Activated T-cell treated with anti-CD3 and anti-CD28 coated beads, Interleukin-2, amount 50 U/mL, for 72 hours (primary cell): Measurements from ENCODE around the gene TLNRD1. TPM values are rescaled to one million over a fixed set of nuclear protein-coding genes. Genes with fewer than 3 reads are reported as not detected.
"Not testable (repeated sequence)": the region's sequence is repeated elsewhere in the genome, so short reads cannot be mapped to it uniquely, and the experiment has no call there.

Experiments used
- ATAC-seq, 2 donors: fragments of 150-1000 bp; cut with Tn5 transposase; replicated peaks in 1 of 2; 2 replicates each; pipeline ENCODE4 v1.10.0; 2021; ENCODE audit warnings: moderate library complexity in 2 of 2, mild to moderate bottlenecking in 1 of 2
- DNase-seq, 2 donors: peaks; one replicate each; pipeline ENCODE4 v3.0.0; 2021 to 2022; ENCODE audit warnings: mixed read lengths in 1 of 2
- H3K27ac Mint-ChIP-seq: one replicate; pipeline ENCODE4 v1.8.0; 2022; ENCODE audit warnings: mild to moderate bottlenecking, moderate library complexity, mixed read lengths
- H3K27me3 Mint-ChIP-seq: one replicate; pipeline ENCODE4 v1.8.0; 2022; ENCODE audit warnings: low read depth, mixed read lengths
- H3K36me3 Mint-ChIP-seq, 2 donors: one replicate each; pipeline ENCODE4 v1.8.0; 2022; ENCODE audit warnings: mixed read lengths in 2 of 2, mild to moderate bottlenecking in 1 of 2; ENCODE audit not compliant: insufficient read depth in 2 of 2
- H3K4me1 Mint-ChIP-seq: one replicate; pipeline ENCODE4 v1.8.0; 2022; ENCODE audit warnings: low read depth, mixed read lengths
- H3K4me3 Mint-ChIP-seq, 2 donors: one replicate each; pipeline ENCODE4 v1.8.0; 2022; ENCODE audit warnings: mild to moderate bottlenecking in 2 of 2, mixed read lengths in 2 of 2, moderate library complexity in 2 of 2
- H3K9me3 Mint-ChIP-seq, 2 donors: one replicate each; pipeline ENCODE4 v1.8.0; 2022; ENCODE audit warnings: mixed read lengths in 2 of 2
- total RNA-seq, 2 donors: library from RNA; stranded (reverse); gene quantifications; one replicate each; pipeline ENCODE4 v1.2.3, GENCODE V29; 2022

TLNRD1 gene
- total RNA-seq: 10 to 100 TPM; 11.3 to 17.2 TPM

- no peaks in the 10 kb centered on the region for H3K27me3 Mint-ChIP-seq
- ATAC-seq: peak; percentile 76 to 80
- H3K4me3 Mint-ChIP-seq: peak within 1 kb of the TSS; percentile 95 to 97
- H3K9me3 Mint-ChIP-seq: peaks cover 0 to 6% of the 10 kb centered on the region in 2 donors
- H3K27ac Mint-ChIP-seq: peak within 1 kb of the TSS; percentile 91
- peaks cover 44% of the 10 kb centered on the region for H3K4me1 Mint-ChIP-seq
- DNase-seq: peak; percentile 87
- peaks cover 2 to 3% of the 10 kb centered on the region in 2 donors for H3K36me3 Mint-ChIP-seq
These were observed at the start of gene TLNRD1 for GRCh38 chr15:81000624-81001151. TLNRD1 (plus strand) TSS chr15:81000923; CDS start chr15:81002272, 1,349 bp downstream.

GRCh38 chr15:80951941-80952340 is 48.8 kb upstream of the TLNRD1 start:
- no peaks in the 10 kb centered on the region for H3K27me3 Mint-ChIP-seq
- no peaks in the 10 kb centered on the region for H3K9me3 Mint-ChIP-seq
- peaks cover 16% of the 10 kb centered on the region for H3K4me1 Mint-ChIP-seq
- DNase-seq (no peak), ATAC-seq (no peak)
- no peak overlapping the region for H3K27ac Mint-ChIP-seq
- H3K4me3 Mint-ChIP-seq: no peak overlapping the region
- H3K36me3 Mint-ChIP-seq: peaks cover 0 to 4% of the 10 kb centered on the region in 2 donors

GRCh38 chr15:80953001-80953952 is 47.4 kb upstream of the TLNRD1 start:
- H3K36me3 Mint-ChIP-seq: no peaks in the 10 kb centered on the region
- no peaks in the 10 kb centered on the region for H3K9me3 Mint-ChIP-seq
- H3K27me3 Mint-ChIP-seq: no peaks in the 10 kb centered on the region
- no peak overlapping the region for H3K27ac Mint-ChIP-seq
- H3K4me1 Mint-ChIP-seq: peaks cover 17% of the 10 kb centered on the region
- ATAC-seq (no peak), DNase-seq (no peak)
- no peak overlapping the region for H3K4me3 Mint-ChIP-seq

DNA sequence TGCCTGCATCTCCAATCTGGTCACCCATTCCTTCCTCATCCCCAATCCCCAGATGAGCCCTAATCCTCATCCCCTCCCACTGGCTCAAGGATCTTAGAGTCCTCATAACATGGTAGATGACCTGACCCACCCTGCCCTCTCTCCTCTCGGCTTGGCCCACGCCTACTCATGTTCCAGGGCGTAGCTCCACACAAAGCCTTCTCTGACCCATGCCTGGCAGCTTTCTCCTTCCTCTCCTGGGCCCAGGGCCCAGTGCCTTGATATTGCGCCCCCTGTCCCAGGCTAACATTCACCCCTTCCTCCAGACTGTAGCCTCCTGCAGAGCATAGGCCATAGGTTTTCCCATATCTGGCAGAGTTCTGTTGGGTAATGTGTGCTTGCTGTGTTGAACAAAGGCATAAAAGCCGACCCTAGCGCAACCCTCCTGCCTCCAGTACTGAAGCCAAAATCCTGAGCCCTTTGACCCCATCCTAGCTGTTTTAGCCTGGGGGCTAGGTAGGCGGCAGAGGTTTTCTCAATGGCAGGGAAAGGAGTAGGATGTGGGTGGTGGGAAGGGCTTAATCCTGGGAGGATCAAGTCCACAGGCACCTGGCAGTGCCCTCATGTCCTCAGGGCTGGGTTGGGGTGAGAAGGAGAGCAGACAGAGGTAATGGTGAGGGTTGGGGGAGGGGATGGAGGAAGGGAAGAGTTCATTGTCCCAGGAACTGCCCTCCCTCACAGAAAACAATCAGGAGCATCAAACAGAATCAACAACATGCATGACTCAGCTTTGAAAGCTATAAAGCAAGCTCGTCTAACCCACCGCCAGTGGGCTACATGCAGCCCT is 46.6 kb upstream of the TLNRD1 start:
- peaks cover 0 to 5% of the 10 kb centered on the region in 2 donors for H3K36me3 Mint-ChIP-seq
- no peaks in the 10 kb centered on the region for H3K27me3 Mint-ChIP-seq
- H3K4me1 Mint-ChIP-seq: peaks cover 17% of the 10 kb centered on the region
- ATAC-seq (no peak), DNase-seq (no peak)
- no peaks in the 10 kb centered on the region for H3K9me3 Mint-ChIP-seq
- H3K27ac Mint-ChIP-seq: no peak overlapping the region
- H3K4me3 Mint-ChIP-seq: no peak overlapping the region

- H3K27me3 Mint-ChIP-seq, H3K36me3 Mint-ChIP-seq, H3K27ac Mint-ChIP-seq, H3K9me3 Mint-ChIP-seq, H3K4me3 Mint-ChIP-seq: not testable (repeated sequence)
- H3K4me1 Mint-ChIP-seq: peaks cover 17% of the 10 kb centered on the region
- peak; percentile 99 for ATAC-seq
- DNase-seq: peak; percentile 66 to 79
These were observed 44.9 kb upstream of the TLNRD1 start for GRCh38 chr15:80955571-80956452.

DNA sequence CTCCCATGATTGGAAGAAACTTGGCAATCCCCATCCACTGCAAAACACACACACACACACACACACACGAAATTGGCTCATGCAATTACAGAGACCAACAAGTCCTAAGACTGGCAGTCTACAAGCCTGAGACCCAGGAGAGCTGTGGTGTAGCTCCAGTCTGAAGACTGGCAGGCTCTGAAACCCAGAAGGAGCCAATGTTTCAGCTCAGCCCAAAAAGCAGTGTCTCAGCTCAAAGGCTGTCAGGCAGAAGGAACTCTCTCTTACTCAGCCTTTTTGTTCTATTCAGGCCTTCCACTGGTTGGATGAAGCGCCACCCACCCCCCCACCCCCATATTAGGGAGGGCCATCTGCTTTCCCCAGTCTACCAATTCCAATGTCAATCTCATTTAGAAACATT is 43.2 kb upstream of the TLNRD1 start:
- peaks cover 25% of the 10 kb centered on the region for H3K4me1 Mint-ChIP-seq
- ATAC-seq (no peak), DNase-seq (no peak)
- H3K27me3 Mint-ChIP-seq: no peaks in the 10 kb centered on the region
- H3K4me3 Mint-ChIP-seq: no peak overlapping the region
- no peaks in the 10 kb centered on the region for H3K9me3 Mint-ChIP-seq
- H3K27ac Mint-ChIP-seq: no peak overlapping the region
- peaks cover 2 to 7% of the 10 kb centered on the region in 2 donors for H3K36me3 Mint-ChIP-seq

GRCh38 chr15:80957976-80958375 is 42.7 kb upstream of the TLNRD1 start:
- Mint-ChIP-seq H3K27ac (no peak overlapping the region), H3K4me1 (peaks cover 29% of the 10 kb centered on the region), H3K27me3 (no peaks in the 10 kb centered on the region), H3K36me3 (peaks cover 5 to 10% of the 10 kb centered on the region in 2 donors), H3K4me3 (no peak overlapping the region), H3K9me3 (no peaks in the 10 kb centered on the region)
- DNase-seq: no peak
- ATAC-seq: no peak

- no peak overlapping the region for H3K4me3 Mint-ChIP-seq
These were observed 41.8 kb upstream of the TLNRD1 start for GRCh38 chr15:80958818-80959495.

DNA sequence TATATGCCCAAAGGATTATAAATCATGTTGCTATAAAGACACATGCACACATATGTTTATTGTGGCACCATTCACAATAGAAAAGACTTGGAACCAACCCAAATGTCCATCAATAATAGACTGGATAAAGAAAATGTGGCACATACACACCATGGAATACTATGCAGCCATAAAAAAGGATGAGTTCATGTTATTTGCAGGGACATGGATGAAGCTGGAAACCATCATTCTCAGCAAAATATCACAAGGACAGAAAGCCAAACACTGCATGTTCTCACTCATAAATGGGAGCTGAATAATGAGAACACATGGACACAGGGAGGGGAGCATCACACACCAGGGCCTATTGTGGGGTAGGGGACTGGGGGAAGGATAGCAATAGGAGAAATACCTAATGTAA is 35.3 kb upstream of the TLNRD1 start:
- not testable (repeated sequence) for ATAC-seq, DNase-seq, H3K4me3 Mint-ChIP-seq, H3K27ac Mint-ChIP-seq, H3K27me3 Mint-ChIP-seq, H3K9me3 Mint-ChIP-seq
- Mint-ChIP-seq H3K4me1 (peaks cover 13% of the 10 kb centered on the region), H3K36me3 (peaks cover 17 to 30% of the 10 kb centered on the region in 2 donors)

More at GRCh38 chr15:80958818-80959495, 41.8 kb upstream of the TLNRD1 start:
- peaks cover 29% of the 10 kb centered on the region for H3K4me1 Mint-ChIP-seq
- no peaks in the 10 kb centered on the region for H3K27me3 Mint-ChIP-seq
- peaks cover 6 to 13% of the 10 kb centered on the region in 2 donors for H3K36me3 Mint-ChIP-seq
- no peak for DNase-seq
- no peaks in the 10 kb centered on the region for H3K9me3 Mint-ChIP-seq
- H3K27ac Mint-ChIP-seq: no peak overlapping the region
- ATAC-seq: no peak

GRCh38 chr15:80966431-80967197 is 34.1 kb upstream of the TLNRD1 start:
- no peak for DNase-seq
- Mint-ChIP-seq H3K9me3 (peaks cover 2 to 5% of the 10 kb centered on the region in 2 donors), H3K27me3 (no peaks in the 10 kb centered on the region), H3K36me3 (peaks cover 17 to 30% of the 10 kb centered on the region in 2 donors), H3K4me3 (no peak overlapping the region), H3K27ac (no peak overlapping the region), H3K4me1 (peaks cover 13% of the 10 kb centered on the region)
- no peak for ATAC-seq

- no peak for ATAC-seq
- Mint-ChIP-seq H3K27me3 (no peaks in the 10 kb centered on the region), H3K4me1 (peaks cover 6% of the 10 kb centered on the region), H3K9me3 (peaks cover 2 to 5% of the 10 kb centered on the region in 2 donors), H3K27ac (no peak overlapping the region), H3K36me3 (peaks cover 16 to 29% of the 10 kb centered on the region in 2 donors), H3K4me3 (no peak overlapping the region)
- DNase-seq: no peak
These were observed 33.3 kb upstream of the TLNRD1 start for GRCh38 chr15:80967451-80967850.
